Testis (tissue), 3 donors: Measurements from ENCODE around the gene GPHN. TPM values are rescaled to one million over a fixed set of nuclear protein-coding genes. Genes with fewer than 3 reads are reported as not detected.

Source experiments
- DNase-seq: peaks from one replicate; pipeline ENCODE4 v3.0.0-alpha.2; 2019
- H3K27ac ChIP-seq, 2 donors: fragments of 200-600 bp; sonication (generic); one replicate each; pipeline ENCODE4 v1.5.1; 2019
- H3K27me3 ChIP-seq: fragments of 200-600 bp; sonication (generic); one replicate; pipeline ENCODE4 v1.5.1; 2019
- H3K36me3 ChIP-seq: fragments of 200-600 bp; sonication (generic); one replicate; pipeline ENCODE4 v1.5.1; 2017; ENCODE audit warnings: low read depth; ENCODE audit errors: missing control alignments
- H3K4me1 ChIP-seq: fragments of 200-600 bp; sonication (generic); one replicate; pipeline ENCODE4 v1.5.1; 2019
- H3K4me3 ChIP-seq, 2 donors: fragments of 200-600 bp; sonication (generic); one replicate each; pipeline ENCODE4 v1.5.1; 2017 to 2019
- H3K9me3 ChIP-seq: fragments of 200-600 bp; sonication (generic); one replicate; pipeline ENCODE4 v1.5.1; 2017
- CTCF ChIP-seq, 3 experiments: fragments of 450-650 bp in 2 of 3; fragments of 200-600 bp in 1 of 3; sonication (generic) in 1 of 3; IDR thresholded peaks; one replicate each; pipeline ENCODE4 v1.5.1; 2016 to 2019; ENCODE audit warnings: antibody characterized with exemption in 3 of 3, mild to moderate bottlenecking in 2 of 3, moderate library complexity in 1 of 3
- POLR2A ChIP-seq: fragments of 450-650 bp; IDR thresholded peaks from one replicate; pipeline ENCODE4 v1.6.1; 2017; ENCODE audit warnings: antibody characterized with exemption, mild to moderate bottlenecking, moderate library complexity
- WGBS, 2 donors: methylation state at CpG; one replicate each; pipeline ENCODE4 v1.1.5; 2018; 5-methylcytosine and 5-hydroxymethylcytosine counted together
- intact Hi-C: fragments of 100-400 bp; cut with DNase I; formaldehyde crosslinking; loops from one replicate; pipeline ENCODE4 v1.15.1; 2023; ENCODE audit warnings: low total_unique reads
- polyA plus RNA-seq: library from polyadenylated mRNA; stranded (reverse); fragments of 350-450 nt; fragmentation: Illumina TruSeq; extraction: RNeasy Lipid Tissue Mini Kit (QIAGEN cat#74804); gene quantifications from one replicate; pipeline ENCODE4 v1.2.3, GENCODE V29; 2014; ENCODE audit warnings: low read depth, low replicate concordance; ENCODE audit not compliant: insufficient read depth
- total RNA-seq, 2 donors: library from RNA; depleted of rRNA; stranded (reverse); fragments of >200 nt; gene quantifications; one replicate each; pipeline ENCODE4 v1.2.3, GENCODE V29; 2016

Gene GPHN
- total and polyA plus RNA-seq, 3 donors from 2014 or later = 14.2 to 26.5 (median 25.4) TPM

- no peaks in the 10 kb centered on the region for H3K27me3 ChIP-seq
- no peaks in the 10 kb centered on the region for H3K36me3 ChIP-seq
- 94 to 99% methylated on average over 3 of the region's 3 CpGs for WGBS, 2 donors
- TF ChIP-seq POLR2A (no peak), CTCF (IDR thresholded peaks at IDR 0.05) (no peak)
- no peak overlapping the region for H3K27ac ChIP-seq
- no peaks in the 10 kb centered on the region for H3K9me3 ChIP-seq
- intact Hi-C loops = no loop called here
- no peak overlapping the region for H3K4me3 ChIP-seq
- no peak for DNase-seq
- H3K4me1 ChIP-seq = peaks cover 9% of the 10 kb centered on the region
Observed at GRCh38 chr14:67071506-67071905, 563.6 kb downstream of the GPHN start.

- WGBS, 2 donors = 80 to 83% methylated on average over 3 of the region's 3 CpGs
- H3K36me3 ChIP-seq = no peaks in the 10 kb centered on the region
- H3K9me3 ChIP-seq = no peaks in the 10 kb centered on the region
- no peaks in the 10 kb centered on the region for H3K4me1 ChIP-seq
- TF ChIP-seq CTCF (IDR thresholded peaks at IDR 0.05) = no peak
- TF ChIP-seq POLR2A = no peak
- H3K27ac ChIP-seq = no peak overlapping the region
- H3K27me3 ChIP-seq = no peaks in the 10 kb centered on the region
- intact Hi-C loops = no loop called here
- DNase-seq = no peak
- H3K4me3 ChIP-seq = no peak overlapping the region
Observed at GRCh38 chr14:67077921-67078320, 570.0 kb downstream of the GPHN start.

GRCh38 chr14:67079846-67080245, 571.9 kb downstream of the GPHN start:
- no peaks in the 10 kb centered on the region for H3K27me3 ChIP-seq
- no peaks in the 10 kb centered on the region for H3K4me1 ChIP-seq
- TF ChIP-seq CTCF (IDR thresholded peaks at IDR 0.05) (no peak), POLR2A (no peak)
- no peak for DNase-seq
- no peaks in the 10 kb centered on the region for H3K36me3 ChIP-seq
- H3K9me3 ChIP-seq = no peaks in the 10 kb centered on the region
- H3K4me3 ChIP-seq = no peak overlapping the region
- no peak overlapping the region for H3K27ac ChIP-seq
- intact Hi-C loops = no loop called here

GRCh38 chr14:67108230-67108629, 600.3 kb downstream of the GPHN start:
- Histone ChIP-seq H3K4me3 (no peak overlapping the region), H3K27me3 (no peaks in the 10 kb centered on the region), H3K4me1 (no peaks in the 10 kb centered on the region), H3K27ac (no peak overlapping the region), H3K36me3 (no peaks in the 10 kb centered on the region), H3K9me3 (no peaks in the 10 kb centered on the region)
- no peak for TF ChIP-seq CTCF (IDR thresholded peaks at IDR 0.05)
- TF ChIP-seq POLR2A = no peak
- intact Hi-C loops = no loop called here
- DNase-seq = no peak
- 85 to 95% methylated on average over 1 of the region's 1 CpG for WGBS, 2 donors

GRCh38 chr14:67111022-67111421, 603.1 kb downstream of the GPHN start:
- DNase-seq = no peak
- intact Hi-C loops = no loop called here
- no peaks in the 10 kb centered on the region for H3K9me3 ChIP-seq
- no peaks in the 10 kb centered on the region for H3K4me1 ChIP-seq
- WGBS, 2 donors = 92 to 93% methylated on average over 1 of the region's 1 CpG
- H3K27me3 ChIP-seq = no peaks in the 10 kb centered on the region
- no peak overlapping the region for H3K4me3 ChIP-seq
- H3K27ac ChIP-seq = no peak overlapping the region
- no peaks in the 10 kb centered on the region for H3K36me3 ChIP-seq
- no peak for TF ChIP-seq CTCF (IDR thresholded peaks at IDR 0.05)
- TF ChIP-seq POLR2A = no peak
